Natural killer cell (primary cell): ENCODE measurements around the gene ATG2A. TPM values are rescaled to one million over a fixed set of nuclear protein-coding genes. Genes with fewer than 3 reads are reported as not detected.
A peak's percentile ranks its signal among the peaks of the same experiment; 100 is the strongest.

Experiments used
- ATAC-seq, 3 donors: fragments of 150-1000 bp in 2 of 3; fragments of 200-7000 bp in 1 of 3; cut with Tn5 transposase; 1 replicate in 1 of 3; 2 replicates in 2 of 3; pipeline ENCODE4 v1.10.0; 2021; ENCODE audit warnings: mild to moderate bottlenecking in 2 of 3, moderate library complexity in 2 of 3
- DNase-seq, 2 donors: peaks; one replicate each; pipeline versions ENCODE4 v3.0.0 to v3.0.0-alpha.2; 2013 to 2021; ENCODE audit warnings: mixed read lengths in 1 of 2
- H3K27ac ChIP-seq: one replicate; pipeline ENCODE4 v1.5.1; 2013; ENCODE audit warnings: mild to moderate bottlenecking, low read length
- H3K27me3 ChIP-seq: one replicate; pipeline ENCODE4 v1.6.1; 2013; ENCODE audit warnings: low read length; ENCODE audit not compliant: control insufficient read depth, insufficient read depth
- H3K36me3 ChIP-seq: one replicate; pipeline ENCODE4 v1.6.1; 2013; ENCODE audit warnings: low read length; ENCODE audit not compliant: control insufficient read depth, insufficient read depth
- H3K4me1 ChIP-seq: one replicate; pipeline ENCODE4 v1.6.1; 2013; ENCODE audit warnings: low read length; ENCODE audit not compliant: control insufficient read depth, insufficient read depth
- H3K4me3 ChIP-seq: one replicate; pipeline ENCODE4 v1.5.1; 2013; ENCODE audit warnings: low read length
- H3K9me3 ChIP-seq: one replicate; pipeline ENCODE4 v1.6.1; 2013; ENCODE audit warnings: low read length; ENCODE audit not compliant: control insufficient read depth, insufficient read depth
- H3K27ac Mint-ChIP-seq, 2 donors: one replicate each; pipeline ENCODE4 v1.8.0; 2022; ENCODE audit warnings: mild to moderate bottlenecking in 2 of 2, mixed read lengths in 2 of 2, moderate library complexity in 1 of 2
- H3K27me3 Mint-ChIP-seq, 2 donors: one replicate each; pipeline ENCODE4 v1.8.0; 2022; ENCODE audit warnings: low read depth in 2 of 2, mixed read lengths in 2 of 2
- H3K36me3 Mint-ChIP-seq: one replicate; pipeline ENCODE4 v1.8.0; 2022; ENCODE audit warnings: mixed read lengths
- H3K4me1 Mint-ChIP-seq, 2 donors: one replicate each; pipeline ENCODE4 v1.8.0; 2022; ENCODE audit warnings: mixed read lengths in 2 of 2
- H3K4me3 Mint-ChIP-seq: one replicate; pipeline ENCODE4 v1.8.0; 2022; ENCODE audit warnings: mild to moderate bottlenecking, moderate library complexity, mixed read lengths
- H3K9me3 Mint-ChIP-seq, 2 donors: one replicate each; pipeline ENCODE4 v1.8.0; 2022; ENCODE audit warnings: mixed read lengths in 2 of 2
- WGBS: methylation state at CpG from one replicate; pipeline ENCODE4 v1.1.7; 2013; ENCODE audit warnings: missing lambda C conversion rate; ENCODE audit not compliant: insufficient coverage; 5-methylcytosine and 5-hydroxymethylcytosine counted together
- intact Hi-C: fragments of 100-400 bp; cut with micrococcal nuclease; formaldehyde crosslinking; loops from one replicate; pipeline ENCODE4 v1.14.2; 2022
- total RNA-seq, 4 donors: library from RNA; stranded (reverse); fragments of 120-200 nt in 1 of 4; gene quantifications; one replicate each; pipeline versions ENCODE4 v1.2.3 to v1.2.4, GENCODE V29; 2013 to 2022
- TF ChIP-seq, protein P1 (sequence below): fragments of 200-600 bp; IDR thresholded peaks from one replicate; pipeline ENCODE4 v1.8.0; 2022; ENCODE audit warnings: antibody characterized with exemption

The ATG2A gene
- total RNA-seq, 3 donors from 2014 or later (not counting 1 experiment from before 2014, with no cell fraction given) = 165 to 321 (median 259) TPM

DNA sequence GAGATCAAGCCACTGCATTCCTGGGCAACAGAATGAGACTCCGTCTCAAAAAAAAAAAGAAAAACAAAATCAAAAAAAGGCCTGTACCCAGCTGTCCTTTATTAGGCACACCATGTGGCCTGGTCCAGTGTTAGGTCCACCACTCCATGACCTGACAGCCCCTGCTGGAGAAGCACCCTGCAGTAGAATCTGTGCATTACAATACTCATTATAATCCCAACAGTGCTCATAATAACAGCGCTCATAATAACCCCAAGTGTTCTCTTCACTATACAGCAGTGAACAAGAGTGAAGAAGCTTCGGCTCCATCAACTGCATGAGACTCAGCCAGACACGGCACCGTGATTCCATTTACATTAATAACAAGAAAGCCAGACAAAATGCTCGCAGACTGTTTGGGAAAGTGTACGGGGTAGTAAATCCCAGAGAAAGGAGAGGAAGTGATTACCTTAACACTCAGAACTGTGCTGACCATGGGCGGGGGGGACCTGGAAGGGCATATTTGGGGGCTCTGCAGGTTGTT, 29.7 kb downstream of the ATG2A start:
- DNase-seq (no peak), ATAC-seq (no peak)
- H3K4me1 Mint-ChIP-seq = peaks cover 17 to 25% of the 10 kb centered on the region in 2 donors
- 95% methylated on average over 5 of the region's 8 CpGs for WGBS
- no peak overlapping the region for H3K4me3 ChIP-seq
- H3K27me3 Mint-ChIP-seq = no peaks in the 10 kb centered on the region
- H3K4me1 ChIP-seq = peaks cover 14% of the 10 kb centered on the region
- H3K36me3 Mint-ChIP-seq = no peaks in the 10 kb centered on the region
- TF ChIP-seq, protein P1, sequence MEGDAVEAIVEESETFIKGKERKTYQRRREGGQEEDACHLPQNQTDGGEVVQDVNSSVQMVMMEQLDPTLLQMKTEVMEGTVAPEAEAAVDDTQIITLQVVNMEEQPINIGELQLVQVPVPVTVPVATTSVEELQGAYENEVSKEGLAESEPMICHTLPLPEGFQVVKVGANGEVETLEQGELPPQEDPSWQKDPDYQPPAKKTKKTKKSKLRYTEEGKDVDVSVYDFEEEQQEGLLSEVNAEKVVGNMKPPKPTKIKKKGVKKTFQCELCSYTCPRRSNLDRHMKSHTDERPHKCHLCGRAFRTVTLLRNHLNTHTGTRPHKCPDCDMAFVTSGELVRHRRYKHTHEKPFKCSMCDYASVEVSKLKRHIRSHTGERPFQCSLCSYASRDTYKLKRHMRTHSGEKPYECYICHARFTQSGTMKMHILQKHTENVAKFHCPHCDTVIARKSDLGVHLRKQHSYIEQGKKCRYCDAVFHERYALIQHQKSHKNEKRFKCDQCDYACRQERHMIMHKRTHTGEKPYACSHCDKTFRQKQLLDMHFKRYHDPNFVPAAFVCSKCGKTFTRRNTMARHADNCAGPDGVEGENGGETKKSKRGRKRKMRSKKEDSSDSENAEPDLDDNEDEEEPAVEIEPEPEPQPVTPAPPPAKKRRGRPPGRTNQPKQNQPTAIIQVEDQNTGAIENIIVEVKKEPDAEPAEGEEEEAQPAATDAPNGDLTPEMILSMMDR = no peak
- intact Hi-C loops = no loop called here
- no peaks in the 10 kb centered on the region for H3K9me3 ChIP-seq
- no peaks in the 10 kb centered on the region for H3K36me3 ChIP-seq
- peak overlapping the region in 1 of 2 donors; percentile 80 for H3K27ac Mint-ChIP-seq
- H3K9me3 Mint-ChIP-seq = no peaks in the 10 kb centered on the region
- H3K4me3 Mint-ChIP-seq = peak overlapping the region; percentile 64
- no peaks in the 10 kb centered on the region for H3K27me3 ChIP-seq
- no peak overlapping the region for H3K27ac ChIP-seq

GRCh38 chr11:64885367-64886286, 31.4 kb downstream of the ATG2A start:
- intact Hi-C loops = no loop called here
- Mint-ChIP-seq H3K4me3 (no peak overlapping the region), H3K4me1 (peaks cover 21 to 30% of the 10 kb centered on the region in 2 donors), H3K36me3 (no peaks in the 10 kb centered on the region), H3K27me3 (no peaks in the 10 kb centered on the region), H3K9me3 (no peaks in the 10 kb centered on the region), H3K27ac (peak overlapping the region; percentile 39 to 59)
- Histone ChIP-seq H3K27ac (peak overlapping the region; percentile 13), H3K4me3 (no peak overlapping the region), H3K9me3 (no peaks in the 10 kb centered on the region), H3K36me3 (no peaks in the 10 kb centered on the region), H3K27me3 (no peaks in the 10 kb centered on the region), H3K4me1 (peaks cover 22% of the 10 kb centered on the region)
- DNase-seq (peak in 1 of 2 donors; percentile 68), ATAC-seq (peak in 1 of 3 donors; percentile 64)
- WGBS = 85% methylated on average over 14 of the region's 15 CpGs
- TF ChIP-seq, protein P1 = no peak

GRCh38 chr11:64884019-64884418, 33.0 kb downstream of the ATG2A start:
- Histone ChIP-seq H3K36me3 (no peaks in the 10 kb centered on the region), H3K4me3 (no peak overlapping the region), H3K27me3 (no peaks in the 10 kb centered on the region), H3K9me3 (no peaks in the 10 kb centered on the region), H3K27ac (no peak overlapping the region), H3K4me1 (peaks cover 38% of the 10 kb centered on the region)
- no peak for DNase-seq
- TF ChIP-seq, protein P1 = no peak
- no peak for ATAC-seq
- H3K4me3 Mint-ChIP-seq = no peak overlapping the region
- H3K27ac Mint-ChIP-seq = no peak overlapping the region
- H3K9me3 Mint-ChIP-seq = no peaks in the 10 kb centered on the region
- 94% methylated on average over 8 of the region's 8 CpGs for WGBS
- peaks cover 34 to 46% of the 10 kb centered on the region in 2 donors for H3K4me1 Mint-ChIP-seq
- intact Hi-C loops = no loop called here
- H3K36me3 Mint-ChIP-seq = no peaks in the 10 kb centered on the region
- no peaks in the 10 kb centered on the region for H3K27me3 Mint-ChIP-seq
